ENCODE results near the gene ATP10B.

GRCh38 chr5:160601046-160601445 lies 251.0 kb downstream of the ATP10B start:
- TF ChIP-seq CTCF (IDR thresholded peaks at IDR 0.05), result no peak
- TF ChIP-seq POLR2A (IDR thresholded peaks at IDR 0.05), result no peak
